ENCODE measurements around the gene LRCH2.

GRCh38 chrX:115251458-115252233 lies 17.8 kb upstream of the LRCH2 start:
- no peak for TF ChIP-seq CTCF (IDR thresholded peaks at IDR 0.05)
- TF ChIP-seq POLR2A (IDR thresholded peaks at IDR 0.05), result no peak
